H1 (cell line): ENCODE measurements around the gene CAPN13.

Source experiments
- BRCA1 ChIP-seq: IDR thresholded peaks from 2 replicates; pipeline ENCODE4 v1.6.1; 2012; ENCODE audit warnings: low read depth, low read length, improper control_type of control experiment
- CTCF ChIP-seq, 3 experiments: IDR thresholded peaks; 1 replicate in 2 of 3; 2 replicates in 1 of 3; pipeline versions ENCODE4 v1.5.1 to v1.6.1; 2011; ENCODE audit warnings: low read length in 3 of 3, mild to moderate bottlenecking in 3 of 3, inconsistent platforms in 2 of 3, low read depth in 1 of 3, moderate library complexity in 1 of 3; ENCODE audit not compliant: insufficient read depth in 1 of 3; ENCODE audit errors: control extremely low read depth in 1 of 3
- EGR1 ChIP-seq: IDR thresholded peaks from 2 replicates; pipeline ENCODE4 v1.6.1; 2011; ENCODE audit warnings: low read depth, low read length, borderline replicate concordance
- EP300 ChIP-seq, 2 experiments: IDR thresholded peaks; 1 replicate in 1 of 2; 2 replicates in 1 of 2; pipeline ENCODE4 v1.6.1; 2011 to 2012; ENCODE audit warnings: low read depth in 2 of 2, low read length in 2 of 2, mild to moderate bottlenecking in 2 of 2, borderline replicate concordance in 1 of 2, inconsistent platforms in 1 of 2, moderate library complexity in 1 of 2
- GABPA ChIP-seq: IDR thresholded peaks from 2 replicates; pipeline ENCODE4 v1.6.1; 2011; ENCODE audit warnings: mild to moderate bottlenecking, low read length, moderate library complexity, borderline replicate concordance; ENCODE audit not compliant: insufficient read depth
- KDM1A ChIP-seq: fragments of 200-600, 300-600 bp; sonication (generic); IDR thresholded peaks from 2 replicates; pipeline ENCODE4 v1.7.1; 2016; ENCODE audit warnings: mild to moderate bottlenecking, low read length, borderline replicate concordance
- POLR2A ChIP-seq, 2 experiments: IDR thresholded peaks; 1 replicate in 1 of 2; 2 replicates in 1 of 2; pipeline ENCODE4 v1.6.1; 2011; ENCODE audit warnings: low read depth in 2 of 2, low read length in 2 of 2, mild to moderate bottlenecking in 2 of 2; ENCODE audit errors: control extremely low read depth in 1 of 2
- POLR2AphosphoS5 ChIP-seq: IDR thresholded peaks from 2 replicates; pipeline ENCODE4 v1.6.1; 2011; ENCODE audit warnings: low read depth, low read length
- RAD21 ChIP-seq, 2 experiments: IDR thresholded peaks in 1 of 2; conservative IDR thresholded peaks in 1 of 2; 2 replicates each; pipeline ENCODE4 v1.6.1; 2011; ENCODE audit warnings: low read depth in 2 of 2, low read length in 2 of 2, improper control_type of control experiment in 1 of 2, inconsistent platforms in 1 of 2, mild to moderate bottlenecking in 1 of 2, moderate library complexity in 1 of 2
- RFX5 ChIP-seq: IDR thresholded peaks from 2 replicates; pipeline ENCODE4 v1.6.1; 2011; ENCODE audit warnings: low read depth, low read length, improper control_type of control experiment, borderline replicate concordance
- TEAD4 ChIP-seq: IDR thresholded peaks from 2 replicates; pipeline ENCODE4 v1.6.1; 2012; ENCODE audit warnings: low read depth, low read length, inconsistent platforms, mixed read lengths

GRCh38 chr2:30759481-30759880 is 47.8 kb downstream of the CAPN13 start:
- no peak for TF ChIP-seq CTCF (IDR thresholded peaks at IDR 0.05; ENCODE audit: control extremely low read depth in 1 of 3, insufficient read depth in 1 of 3, low read depth in 1 of 3, low read length in 3 of 3)
- TF ChIP-seq POLR2AphosphoS5 = no peak
- TF ChIP-seq GABPA = no peak
- no peak for TF ChIP-seq POLR2A (IDR thresholded peaks at IDR 0.05; ENCODE audit: control extremely low read depth in 1 of 2, low read depth in 2 of 2, low read length in 2 of 2)
- no peak for TF ChIP-seq RAD21 (IDR thresholded peaks at IDR 0.05 in 1 of 2, conservative IDR thresholded peaks at IDR 0.05 in 1 of 2; ENCODE audit: low read depth in 2 of 2, low read length in 2 of 2)
- TF ChIP-seq EP300 (IDR thresholded peaks at IDR 0.05; ENCODE audit: borderline replicate concordance in 1 of 2, low read depth in 2 of 2, low read length in 2 of 2) = no peak
- TF ChIP-seq TEAD4 = no peak
- no peak for TF ChIP-seq EGR1
- TF ChIP-seq BRCA1 = no peak
- TF ChIP-seq RFX5 = no peak
- TF ChIP-seq KDM1A = no peak
